GM19468 (cell line): Measurements from ENCODE around the gene DDTL.

Experiments used
- ATAC-seq: cut with Tn5 transposase; IDR thresholded peaks from one replicate; pipeline ENCODE4 v1.9.1; 2021; ENCODE audit warnings: mild to moderate bottlenecking, moderate library complexity, moderate number of reproducible peaks; ENCODE audit not compliant: unreplicated experiment; ENCODE audit errors: extremely low read depth

DDTL gene

GRCh38 chr22:24002851-24003250 is 36.2 kb downstream of the DDTL start:
- ATAC-seq, result no peak

GRCh38 chr22:24003887-24004286 is 37.2 kb downstream of the DDTL start:
- ATAC-seq, result no peak

- no peak for ATAC-seq
These were observed 38.5 kb downstream of the DDTL start, which contains the start of gene GSTT4 for GRCh38 chr22:24005201-24005600. TSS of gene GSTT4 (minus strand) at chr22:24005453. CDS start at chr22:24005356, 97 bp downstream.

- ATAC-seq, result no peak
These were observed 39.7 kb downstream of the DDTL start for GRCh38 chr22:24006207-24006913.

GRCh38 chr22:24006914-24007214 is 40.2 kb downstream of the DDTL start:
- ATAC-seq, result no peak

GRCh38 chr22:24007253-24008021 is 40.7 kb downstream of the DDTL start:
- ATAC-seq, result no peak

- ATAC-seq, result no peak
These were observed 41.3 kb downstream of the DDTL start for GRCh38 chr22:24008022-24008283.

GRCh38 chr22:24008381-24009226 is 41.9 kb downstream of the DDTL start:
- ATAC-seq, result no peak

- no peak for ATAC-seq
These were observed 42.7 kb downstream of the DDTL start for GRCh38 chr22:24009227-24010017.

- ATAC-seq, result no peak
These were observed 43.3 kb downstream of the DDTL start for GRCh38 chr22:24010018-24010391.

- no peak for ATAC-seq
These were observed 45.0 kb downstream of the DDTL start for GRCh38 chr22:24011735-24012068.

GRCh38 chr22:24016156-24016555 is 49.5 kb downstream of the DDTL start:
- no peak for ATAC-seq

- ATAC-seq, result no peak
These were observed 54.6 kb downstream of the DDTL start for GRCh38 chr22:24021304-24021703.
